Mucosa of rectum (tissue), 2 donors: ENCODE measurements around the gene ZFP69B.

ENCODE experiments used
- H3K27ac ChIP-seq, 2 donors: one replicate each; pipeline ENCODE4 v1.7.0; 2013; ENCODE audit warnings: inconsistent platforms in 2 of 2, low read depth in 2 of 2, low read length in 2 of 2
- H3K27me3 ChIP-seq, 2 donors: one replicate each; pipeline ENCODE4 v1.7.0; 2013; ENCODE audit warnings: low read length in 2 of 2; ENCODE audit not compliant: control insufficient read depth in 2 of 2, insufficient read depth in 2 of 2
- H3K36me3 ChIP-seq, 2 donors: one replicate each; pipeline ENCODE4 v1.7.0; 2013; ENCODE audit warnings: low read length in 2 of 2; ENCODE audit not compliant: control insufficient read depth in 2 of 2, insufficient read depth in 2 of 2
- H3K4me1 ChIP-seq, 2 donors: one replicate each; pipeline ENCODE4 v1.7.0; 2013; ENCODE audit warnings: low read length in 2 of 2, mild to moderate bottlenecking in 1 of 2; ENCODE audit not compliant: control insufficient read depth in 2 of 2, insufficient read depth in 2 of 2
- H3K4me3 ChIP-seq, 2 donors: one replicate each; pipeline ENCODE4 v1.7.0; 2013; ENCODE audit warnings: low read length in 2 of 2
- H3K9ac ChIP-seq, 2 donors: one replicate each; pipeline ENCODE4 v1.7.0; 2013; ENCODE audit warnings: low read length in 2 of 2, low read depth in 1 of 2, mild to moderate bottlenecking in 1 of 2
- H3K9me3 ChIP-seq, 2 donors: one replicate each; pipeline ENCODE4 v1.7.0; 2013; ENCODE audit warnings: low read length in 2 of 2; ENCODE audit not compliant: control insufficient read depth in 2 of 2
- donor health status: healthy.
- donor health status: Normal muscosa, but diverticular disease.

Gene ZFP69B

GRCh38 chr1:40449684-40450494 lies at the start of gene ZFP69B:
Gene ZFP69B, plus strand, starts transcription at chr1:40450476. Its CDS starts 486 bp downstream, at chr1:40450962.
- H3K4me3 ChIP-seq, result peak within 1 kb of the TSS; percentile 72 to 79
- peak within 1 kb of the TSS; percentile 70 to 72 for H3K9ac ChIP-seq
- H3K36me3 ChIP-seq, result no peaks in the 10 kb centered on the region
- peak within 1 kb of the TSS; percentile 54 to 69 for H3K27ac ChIP-seq
- no peaks in the 10 kb centered on the region for H3K27me3 ChIP-seq
- peaks cover 3 to 6% of the 10 kb centered on the region in 2 donors for H3K9me3 ChIP-seq
- H3K4me1 ChIP-seq, result peaks cover 0 to 3% of the 10 kb centered on the region in 2 donors

- H3K27me3 ChIP-seq, result no peaks in the 10 kb centered on the region
- peak overlapping the region in 1 of 2 donors; percentile 32 for H3K27ac ChIP-seq
- H3K4me3 ChIP-seq, result no peak overlapping the region
- no peaks in the 10 kb centered on the region for H3K4me1 ChIP-seq
- no peaks in the 10 kb centered on the region for H3K9me3 ChIP-seq
- no peaks in the 10 kb centered on the region for H3K36me3 ChIP-seq
- no peak overlapping the region for H3K9ac ChIP-seq
Observed at GRCh38 chr1:40401473-40402201, 48.6 kb upstream of the ZFP69B start.

DNA sequence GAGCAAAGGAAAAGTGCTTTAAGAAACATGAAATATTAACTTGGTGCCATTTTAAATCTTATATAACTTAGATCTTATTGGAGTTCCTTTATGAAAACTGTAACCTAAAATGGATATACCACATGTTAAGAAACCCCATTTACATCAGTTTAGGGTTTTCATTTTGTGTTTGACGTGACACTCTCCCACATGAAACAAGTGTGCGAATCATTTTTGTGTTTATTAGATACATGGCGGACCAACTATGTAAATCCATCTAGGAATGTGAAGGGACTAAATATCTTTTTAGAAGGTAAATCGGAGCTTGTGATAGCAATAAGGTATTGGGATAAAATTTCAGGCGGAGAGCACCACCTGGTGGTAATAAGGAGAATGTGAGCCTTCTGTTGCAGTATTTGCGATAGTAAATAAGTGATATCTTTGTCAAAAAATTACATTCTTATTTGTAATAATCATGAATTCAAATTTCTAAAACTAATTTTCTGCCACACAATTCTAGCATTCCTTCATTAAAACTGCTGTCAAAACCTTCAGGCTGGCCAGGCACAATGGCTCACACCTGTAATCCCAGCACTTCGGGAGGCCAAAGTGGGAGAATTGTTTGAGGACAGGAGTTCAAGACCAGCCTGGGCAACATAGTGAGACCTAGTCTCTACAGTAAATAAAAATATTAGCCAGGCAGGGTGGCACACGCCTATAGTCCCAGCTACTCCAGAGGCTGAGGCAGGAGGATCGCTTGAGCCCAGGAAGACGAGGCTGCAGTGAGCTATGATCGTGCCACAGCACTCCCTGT lies 45.4 kb upstream of the ZFP69B start:
- no peaks in the 10 kb centered on the region for H3K4me1 ChIP-seq
- H3K27ac ChIP-seq, result no peak overlapping the region
- H3K9me3 ChIP-seq, result no peaks in the 10 kb centered on the region
- H3K4me3 ChIP-seq, result no peak overlapping the region
- H3K9ac ChIP-seq, result peak overlapping the region in 1 of 2 donors; percentile 52
- no peaks in the 10 kb centered on the region for H3K27me3 ChIP-seq
- H3K36me3 ChIP-seq, result peaks cover 11 to 19% of the 10 kb centered on the region in 2 donors

GRCh38 chr1:40405812-40406211 lies 44.5 kb upstream of the ZFP69B start:
- Histone ChIP-seq H3K9ac (no peak overlapping the region), H3K36me3 (peaks cover 11 to 27% of the 10 kb centered on the region in 2 donors), H3K4me3 (no peak overlapping the region), H3K27me3 (no peaks in the 10 kb centered on the region), H3K9me3 (no peaks in the 10 kb centered on the region), H3K4me1 (no peaks in the 10 kb centered on the region), H3K27ac (no peak overlapping the region)

- no peaks in the 10 kb centered on the region for H3K4me1 ChIP-seq
- no peaks in the 10 kb centered on the region for H3K9me3 ChIP-seq
- no peak overlapping the region for H3K4me3 ChIP-seq
- H3K27me3 ChIP-seq, result no peaks in the 10 kb centered on the region
- no peak overlapping the region for H3K27ac ChIP-seq
- H3K36me3 ChIP-seq, result peaks cover 11 to 30% of the 10 kb centered on the region in 2 donors
- H3K9ac ChIP-seq, result no peak overlapping the region
Observed at GRCh38 chr1:40407453-40407852, 42.8 kb upstream of the ZFP69B start.

- H3K4me3 ChIP-seq, result no peak overlapping the region
- H3K9me3 ChIP-seq, result no peaks in the 10 kb centered on the region
- no peak overlapping the region for H3K27ac ChIP-seq
- peaks cover 27 to 45% of the 10 kb centered on the region in 2 donors for H3K36me3 ChIP-seq
- no peaks in the 10 kb centered on the region for H3K27me3 ChIP-seq
- no peaks in the 10 kb centered on the region for H3K4me1 ChIP-seq
- H3K9ac ChIP-seq, result no peak overlapping the region
Observed at GRCh38 chr1:40409467-40409866, 40.8 kb upstream of the ZFP69B start.

DNA sequence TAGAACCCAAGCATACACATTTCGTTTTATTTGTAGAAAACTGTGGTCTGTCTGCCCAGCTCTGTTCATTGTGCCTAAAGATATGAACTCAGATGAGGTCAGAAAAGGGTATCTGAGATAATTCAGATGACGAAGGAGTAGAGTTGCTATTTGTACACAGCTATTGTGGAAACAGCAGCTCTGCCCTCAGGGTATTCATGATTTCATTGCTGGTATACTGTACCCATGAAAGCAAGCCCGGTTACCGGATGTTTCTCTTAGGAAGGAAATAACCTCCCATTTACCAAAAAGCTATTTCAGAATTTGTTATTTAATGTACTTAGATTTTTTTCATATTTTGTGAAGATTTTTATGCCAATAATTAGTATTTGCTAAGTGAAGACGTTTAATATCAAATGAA lies 39.0 kb upstream of the ZFP69B start:
- Histone ChIP-seq H3K9ac (no peak overlapping the region), H3K4me3 (no peak overlapping the region), H3K27me3 (no peaks in the 10 kb centered on the region), H3K36me3 (peaks cover 39 to 62% of the 10 kb centered on the region in 2 donors), H3K9me3 (no peaks in the 10 kb centered on the region), H3K4me1 (no peaks in the 10 kb centered on the region), H3K27ac (no peak overlapping the region)

DNA sequence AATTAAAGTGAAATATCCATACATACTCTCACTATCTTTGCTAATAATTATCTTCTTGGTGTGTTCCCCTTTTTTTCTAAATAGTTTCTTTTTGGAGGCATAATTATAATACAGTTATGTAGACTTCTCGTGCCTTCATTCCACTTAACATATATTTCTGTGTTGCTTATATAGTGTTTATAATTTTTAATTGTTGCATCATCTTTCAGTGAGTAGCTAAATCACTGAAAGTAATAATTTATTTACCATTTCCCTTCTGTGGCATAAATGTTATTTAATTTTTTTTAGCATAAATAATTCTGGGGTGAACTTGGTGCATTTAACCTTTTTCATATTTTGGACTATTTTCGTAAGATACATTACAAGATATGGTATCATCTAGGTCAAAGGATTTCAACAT lies 38.4 kb upstream of the ZFP69B start:
- H3K4me1 ChIP-seq, result no peaks in the 10 kb centered on the region
- H3K27me3 ChIP-seq, result no peaks in the 10 kb centered on the region
- no peaks in the 10 kb centered on the region for H3K9me3 ChIP-seq
- H3K27ac ChIP-seq, result no peak overlapping the region
- peaks cover 45 to 68% of the 10 kb centered on the region in 2 donors for H3K36me3 ChIP-seq
- H3K9ac ChIP-seq, result no peak overlapping the region
- no peak overlapping the region for H3K4me3 ChIP-seq

- Histone ChIP-seq H3K9me3 (no peaks in the 10 kb centered on the region), H3K9ac (no peak overlapping the region), H3K27me3 (no peaks in the 10 kb centered on the region), H3K4me1 (no peaks in the 10 kb centered on the region), H3K4me3 (no peak overlapping the region), H3K27ac (no peak overlapping the region), H3K36me3 (peaks cover 51 to 76% of the 10 kb centered on the region in 2 donors)
Observed at GRCh38 chr1:40413527-40414252, 36.6 kb upstream of the ZFP69B start.
